ENCODE data around the gene AGR2.

Gene AGR2

GRCh38 chr7:16803881-16804673 lies 722 bp downstream of the AGR2 start:
- H3K4me3 ChIP-seq (ENCODE audit: low read depth, low read length): no peak overlapping the region
- TF ChIP-seq CTCF (IDR thresholded peaks at IDR 0.05; ENCODE audit: borderline replicate concordance, insufficient read depth, low read depth, low read length): no peak

GRCh38 chr7:16803125-16803524 lies 1.7 kb downstream of the AGR2 start:
- TF ChIP-seq CTCF (IDR thresholded peaks at IDR 0.05; ENCODE audit: borderline replicate concordance, insufficient read depth, low read depth, low read length): no peak
- H3K4me3 ChIP-seq (ENCODE audit: low read depth, low read length): no peak overlapping the region

- no peak overlapping the region for H3K4me3 ChIP-seq (ENCODE audit: low read depth, low read length)
- TF ChIP-seq CTCF (IDR thresholded peaks at IDR 0.05; ENCODE audit: borderline replicate concordance, insufficient read depth, low read depth, low read length): no peak
Measured at GRCh38 chr7:16801579-16801978, 3.2 kb downstream of the AGR2 start.

GRCh38 chr7:16801111-16801542 lies 3.7 kb downstream of the AGR2 start:
- no peak overlapping the region for H3K4me3 ChIP-seq (ENCODE audit: low read depth, low read length)
- TF ChIP-seq CTCF (IDR thresholded peaks at IDR 0.05; ENCODE audit: borderline replicate concordance, insufficient read depth, low read depth, low read length): peak; percentile 23; the same call in 1 of the 2 replicates

- TF ChIP-seq CTCF (IDR thresholded peaks at IDR 0.05; ENCODE audit: borderline replicate concordance, insufficient read depth, low read depth, low read length): no peak
- H3K4me3 ChIP-seq (ENCODE audit: low read depth, low read length): no peak overlapping the region
Measured at GRCh38 chr7:16795624-16796023, 9.2 kb downstream of the AGR2 start.

- TF ChIP-seq CTCF (IDR thresholded peaks at IDR 0.05; ENCODE audit: borderline replicate concordance, insufficient read depth, low read depth, low read length): no peak
- H3K4me3 ChIP-seq (ENCODE audit: low read depth, low read length): no peak overlapping the region
Measured at GRCh38 chr7:16794986-16795385, 9.8 kb downstream of the AGR2 start.
